Suprapubic skin (tissue), 4 donors: ENCODE data around the gene FAM118A. TPM values are rescaled to one million over a fixed set of nuclear protein-coding genes. Genes with fewer than 3 reads are reported as not detected.

Source experiments
- DNase-seq, 2 donors: peaks; one replicate each; pipeline ENCODE4 v3.0.0-alpha.2; 2019; ENCODE audit warnings: low spot score in 2 of 2
- H3K27ac ChIP-seq: fragments of 200-600 bp; sonication (generic); one replicate; pipeline ENCODE4 v1.5.1; 2019
- H3K27me3 ChIP-seq: fragments of 200-600 bp; sonication (generic); one replicate; pipeline ENCODE4 v1.5.1; 2019
- H3K36me3 ChIP-seq: fragments of 200-600 bp; sonication (generic); one replicate; pipeline ENCODE4 v1.5.1; 2019
- H3K4me1 ChIP-seq: fragments of 200-600 bp; sonication (generic); one replicate; pipeline ENCODE4 v1.5.1; 2019
- H3K4me3 ChIP-seq: fragments of 200-600 bp; sonication (generic); one replicate; pipeline ENCODE4 v1.5.1; 2019; ENCODE audit warnings: mild to moderate bottlenecking
- H3K9me3 ChIP-seq: fragments of 200-600 bp; sonication (generic); one replicate; pipeline ENCODE4 v1.5.1; 2019
- CTCF ChIP-seq, 2 donors: fragments of 200-600 bp in 1 of 2; fragments of 450-650 bp in 1 of 2; sonication (generic) in 1 of 2; IDR thresholded peaks; one replicate each; pipeline ENCODE4 v1.5.1; 2016 to 2019; ENCODE audit warnings: antibody characterized with exemption in 2 of 2, mild to moderate bottlenecking in 1 of 2, moderate library complexity in 1 of 2
- EP300 ChIP-seq: sonication (generic); formaldehyde crosslinking; IDR thresholded peaks from one replicate; pipeline ENCODE4 v1.6.1; 2017; ENCODE audit warnings: antibody characterized with exemption
- POLR2A ChIP-seq, 2 donors: fragments of 450-650 bp; IDR thresholded peaks; one replicate each; pipeline ENCODE4 v1.6.1; 2017; ENCODE audit warnings: antibody characterized with exemption in 2 of 2, mild to moderate bottlenecking in 2 of 2, moderate library complexity in 2 of 2
- POLR2AphosphoS5 ChIP-seq, 3 donors: sonication (generic); formaldehyde crosslinking; IDR thresholded peaks; one replicate each; pipeline ENCODE4 v1.6.1; 2017; ENCODE audit warnings: antibody characterized with exemption in 3 of 3
- WGBS: methylation state at CpG from one replicate; pipeline ENCODE4 v1.1.5; 2018; 5-methylcytosine and 5-hydroxymethylcytosine counted together
- total RNA-seq, 4 donors: library from RNA; depleted of rRNA; stranded (reverse); fragments of >200 nt; gene quantifications; one replicate each; pipeline ENCODE4 v1.1.0, GENCODE V29; 2016

Gene FAM118A
- total RNA-seq, 4 donors from 2014 or later: 22.7 to 65.8 (median 37.2) TPM

GRCh38 chr22:45306139-45306538, 3.6 kb upstream of the FAM118A start:
- 96% methylated on average over 8 of the region's 9 CpGs for WGBS
- no peaks in the 10 kb centered on the region for H3K9me3 ChIP-seq
- peaks cover 15% of the 10 kb centered on the region for H3K4me1 ChIP-seq
- H3K27me3 ChIP-seq: no peaks in the 10 kb centered on the region
- TF ChIP-seq EP300: no peak
- TF ChIP-seq POLR2A (IDR thresholded peaks at IDR 0.05): no peak
- no peak for TF ChIP-seq POLR2AphosphoS5 (IDR thresholded peaks at IDR 0.05)
- no peak for TF ChIP-seq CTCF (IDR thresholded peaks at IDR 0.05)
- DNase-seq: no peak
- H3K4me3 ChIP-seq: no peak overlapping the region
- H3K27ac ChIP-seq: no peak overlapping the region
- no peaks in the 10 kb centered on the region for H3K36me3 ChIP-seq

GRCh38 chr22:45308391-45308956, 1.3 kb upstream of the FAM118A start:
- peaks cover 21% of the 10 kb centered on the region for H3K4me1 ChIP-seq
- H3K36me3 ChIP-seq: no peaks in the 10 kb centered on the region
- DNase-seq: no peak
- TF ChIP-seq POLR2A (IDR thresholded peaks at IDR 0.05) (no peak), CTCF (IDR thresholded peaks at IDR 0.05) (no peak), EP300 (no peak), POLR2AphosphoS5 (IDR thresholded peaks at IDR 0.05) (no peak)
- WGBS: 79% methylated on average over 5 of the region's 6 CpGs
- H3K27ac ChIP-seq: no peak overlapping the region
- H3K9me3 ChIP-seq: no peaks in the 10 kb centered on the region
- no peak overlapping the region for H3K4me3 ChIP-seq
- H3K27me3 ChIP-seq: no peaks in the 10 kb centered on the region

- H3K9me3 ChIP-seq: no peaks in the 10 kb centered on the region
- peak overlapping the region; percentile 74 for H3K27ac ChIP-seq
- no peaks in the 10 kb centered on the region for H3K36me3 ChIP-seq
- no peak for DNase-seq
- H3K4me1 ChIP-seq: peaks cover 26% of the 10 kb centered on the region
- peak overlapping the region; percentile 93 for H3K4me3 ChIP-seq
- TF ChIP-seq CTCF (IDR thresholded peaks at IDR 0.05) (no peak), POLR2A (IDR thresholded peaks at IDR 0.05) (no peak), POLR2AphosphoS5 (IDR thresholded peaks at IDR 0.05) (no peak), EP300 (no peak)
- WGBS: 54% methylated on average over 25 of the region's 25 CpGs
- no peaks in the 10 kb centered on the region for H3K27me3 ChIP-seq
Measured at GRCh38 chr22:45308957-45309421, 745 bp upstream of the FAM118A start.

- no peaks in the 10 kb centered on the region for H3K27me3 ChIP-seq
- 2% methylated on average over 17 of the region's 33 CpGs for WGBS
- peak overlapping the region; percentile 74 for H3K27ac ChIP-seq
- peak overlapping the region; percentile 93 for H3K4me3 ChIP-seq
- DNase-seq: peak in 1 of 2 donors; percentile 81
- no peaks in the 10 kb centered on the region for H3K36me3 ChIP-seq
- no peaks in the 10 kb centered on the region for H3K9me3 ChIP-seq
- no peak for TF ChIP-seq POLR2A (IDR thresholded peaks at IDR 0.05)
- no peak for TF ChIP-seq EP300
- TF ChIP-seq POLR2AphosphoS5 (IDR thresholded peaks at IDR 0.05): no peak
- TF ChIP-seq CTCF (IDR thresholded peaks at IDR 0.05): no peak
- H3K4me1 ChIP-seq: peaks cover 28% of the 10 kb centered on the region
Measured at GRCh38 chr22:45310331-45310976, 720 bp downstream of the FAM118A start.

- H3K36me3 ChIP-seq: no peaks in the 10 kb centered on the region
- peak overlapping the region; percentile 74 for H3K27ac ChIP-seq
- no peak for DNase-seq
- 44% methylated on average over 14 of the region's 14 CpGs for WGBS
- peak overlapping the region; percentile 93 for H3K4me3 ChIP-seq
- TF ChIP-seq POLR2A (IDR thresholded peaks at IDR 0.05) (no peak), EP300 (no peak), POLR2AphosphoS5 (IDR thresholded peaks at IDR 0.05) (no peak), CTCF (IDR thresholded peaks at IDR 0.05) (no peak)
- no peaks in the 10 kb centered on the region for H3K27me3 ChIP-seq
- peaks cover 28% of the 10 kb centered on the region for H3K4me1 ChIP-seq
- H3K9me3 ChIP-seq: no peaks in the 10 kb centered on the region
Measured at GRCh38 chr22:45310977-45311531, 1.3 kb downstream of the FAM118A start.
